ENCODE results near the gene SLC38A8. TPM values are rescaled to one million over a fixed set of nuclear protein-coding genes. Genes with fewer than 3 reads are reported as not detected.

The SLC38A8 gene
- total RNA-seq, 2 experiments from 2014 or later: not detected

GRCh38 chr16:84075376-84075775, 32.8 kb upstream of the SLC38A8 start:
- peaks cover 84% of the 10 kb centered on the region for H3K36me3 ChIP-seq (ENCODE audit: insufficient read depth, low read length)
- H3K4me2 ChIP-seq (ENCODE audit: low read length): no peak overlapping the region
- H3K4me1 ChIP-seq (ENCODE audit: insufficient read depth, low read length, poor library complexity, severe bottlenecking): no peaks in the 10 kb centered on the region
- no peak for TF ChIP-seq CTCF (conservative IDR thresholded peaks at IDR 0.05; ENCODE audit: low read length)
- no peak for TF ChIP-seq EZH2phosphoT487 (IDR thresholded peaks at IDR 0.05; ENCODE audit: borderline replicate concordance, low read depth, low read length)
- BruUV-seq (replicated peaks): no TSS peak
- H3K79me2 ChIP-seq (ENCODE audit: insufficient read depth, low read depth, low read length): 0 out of 2 replicates have a peak, but pooled peaks cover 3% of the 10 kb centered on the region
- no peaks in the 10 kb centered on the region for H4K20me1 ChIP-seq (ENCODE audit: insufficient read depth, low read length)
- ChIA-PET CTCF (ENCODE audit: unreplicated experiment) (no interaction called here), POLR2A (no interaction called here)
- H3K27ac ChIP-seq (ENCODE audit: low read depth, low read length, poor library complexity, severe bottlenecking): no peak overlapping the region
- intact Hi-C loops (cut with micrococcal nuclease; ENCODE audit: unreplicated experiment): no loop called here
- H3K4me3 ChIP-seq (ENCODE audit: low read depth, low read length, poor library complexity, severe bottlenecking): no peak overlapping the region
- no peaks in the 10 kb centered on the region for H3K9me3 ChIP-seq (ENCODE audit: low read length)
- no peaks in the 10 kb centered on the region for H3K9me2 ChIP-seq (ENCODE audit: insufficient read depth, low read length)
- H2AFZ ChIP-seq (ENCODE audit: low read length): no peak overlapping the region
- no peak for DNase-seq (ENCODE audit: low spot score)

- TF ChIP-seq CTCF (conservative IDR thresholded peaks at IDR 0.05; ENCODE audit: low read length): no peak
- TF ChIP-seq EZH2phosphoT487 (IDR thresholded peaks at IDR 0.05; ENCODE audit: borderline replicate concordance, low read depth, low read length): no peak
- 0 out of 2 replicates have a peak, but pooled peaks cover 3% of the 10 kb centered on the region for H3K79me2 ChIP-seq (ENCODE audit: insufficient read depth, low read depth, low read length)
- H3K9me2 ChIP-seq (ENCODE audit: insufficient read depth, low read length): no peaks in the 10 kb centered on the region
- DNase-seq (ENCODE audit: low spot score): no peak
- no peak overlapping the region for H3K4me2 ChIP-seq (ENCODE audit: low read length)
- ChIA-PET POLR2A (no interaction called here), CTCF (ENCODE audit: unreplicated experiment) (no interaction called here)
- no TSS peak for BruUV-seq (replicated peaks)
- no peaks in the 10 kb centered on the region for H4K20me1 ChIP-seq (ENCODE audit: insufficient read depth, low read length)
- H3K27ac ChIP-seq (ENCODE audit: low read depth, low read length, poor library complexity, severe bottlenecking): no peak overlapping the region
- no peak overlapping the region for H2AFZ ChIP-seq (ENCODE audit: low read length)
- peaks cover 84% of the 10 kb centered on the region for H3K36me3 ChIP-seq (ENCODE audit: insufficient read depth, low read length)
- H3K9me3 ChIP-seq (ENCODE audit: low read length): no peaks in the 10 kb centered on the region
- intact Hi-C loops (cut with micrococcal nuclease; ENCODE audit: unreplicated experiment): no loop called here
- H3K4me3 ChIP-seq (ENCODE audit: low read depth, low read length, poor library complexity, severe bottlenecking): no peak overlapping the region
- no peaks in the 10 kb centered on the region for H3K4me1 ChIP-seq (ENCODE audit: insufficient read depth, low read length, poor library complexity, severe bottlenecking)
Observed at GRCh38 chr16:84074721-84075120, 32.1 kb upstream of the SLC38A8 start.

GRCh38 chr16:84072014-84072413, 29.4 kb upstream of the SLC38A8 start:
- no peak overlapping the region for H2AFZ ChIP-seq (ENCODE audit: low read length)
- intact Hi-C loops (cut with micrococcal nuclease; ENCODE audit: unreplicated experiment): no loop called here
- H3K4me1 ChIP-seq (ENCODE audit: insufficient read depth, low read length, poor library complexity, severe bottlenecking): no peaks in the 10 kb centered on the region
- no peak overlapping the region for H3K4me3 ChIP-seq (ENCODE audit: low read depth, low read length, poor library complexity, severe bottlenecking)
- H3K9me3 ChIP-seq (ENCODE audit: low read length): no peaks in the 10 kb centered on the region
- H3K79me2 ChIP-seq (ENCODE audit: insufficient read depth, low read depth, low read length): no peaks in the 10 kb centered on the region
- ChIA-PET CTCF (ENCODE audit: unreplicated experiment) (no interaction called here), POLR2A (no interaction called here)
- no peak for DNase-seq (ENCODE audit: low spot score)
- no peak overlapping the region for H3K4me2 ChIP-seq (ENCODE audit: low read length)
- no peaks in the 10 kb centered on the region for H3K9me2 ChIP-seq (ENCODE audit: insufficient read depth, low read length)
- TF ChIP-seq EZH2phosphoT487 (IDR thresholded peaks at IDR 0.05; ENCODE audit: borderline replicate concordance, low read depth, low read length) (no peak), CTCF (conservative IDR thresholded peaks at IDR 0.05; ENCODE audit: low read length) (no peak)
- no peaks in the 10 kb centered on the region for H4K20me1 ChIP-seq (ENCODE audit: insufficient read depth, low read length)
- H3K27ac ChIP-seq (ENCODE audit: low read depth, low read length, poor library complexity, severe bottlenecking): no peak overlapping the region
- peaks cover 87% of the 10 kb centered on the region for H3K36me3 ChIP-seq (ENCODE audit: insufficient read depth, low read length)
- no TSS peak for BruUV-seq (replicated peaks)

All from OCI-LY7 (cell line).